NAMALWA (cell line): ENCODE data around the gene RAD51B.

ENCODE experiments used
- DNase-seq: peaks from one replicate; pipeline ENCODE4 v3.0.0-alpha.2; 2015; ENCODE audit warnings: low spot score

The RAD51B gene

DNA sequence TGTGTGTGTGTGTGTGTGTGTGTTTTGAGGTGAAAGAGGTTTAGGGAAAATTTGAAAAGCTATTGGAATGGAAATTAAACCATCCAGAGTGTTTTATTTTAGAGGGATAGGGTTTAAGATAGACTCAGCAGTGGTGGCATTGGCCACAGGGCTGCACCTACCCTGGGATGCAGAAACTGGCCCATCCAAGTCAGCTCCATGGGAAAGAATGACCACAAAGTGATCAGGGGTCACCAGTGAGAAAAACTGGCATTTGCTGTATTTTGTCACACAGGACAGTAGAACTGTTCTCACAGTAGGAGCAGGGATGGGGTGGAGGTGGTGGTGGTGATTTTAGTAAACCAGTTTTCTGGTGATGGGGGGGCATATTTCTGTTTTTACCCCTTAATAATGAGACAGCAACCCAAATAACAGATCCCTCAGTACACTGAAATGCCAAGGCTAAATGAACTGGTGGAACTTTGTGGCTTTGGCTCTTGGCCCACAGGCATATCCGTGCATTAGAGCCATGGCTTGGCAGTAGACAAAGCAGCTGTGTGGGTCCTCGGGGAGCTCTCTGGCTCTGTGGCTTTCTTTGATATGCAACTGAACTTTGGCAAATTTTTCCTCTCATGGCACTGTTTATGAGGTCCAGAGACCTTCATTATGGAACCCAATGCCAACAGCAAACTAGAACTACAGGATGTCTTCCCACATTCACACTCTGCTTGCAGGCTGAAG lies 625.0 kb downstream of the RAD51B start:
- DNase-seq, result no peak

- no peak for DNase-seq
Measured at GRCh38 chr14:68446243-68447040, 626.9 kb downstream of the RAD51B start.

- no peak for DNase-seq
Measured at GRCh38 chr14:68447581-68448251, 628.1 kb downstream of the RAD51B start.

DNA sequence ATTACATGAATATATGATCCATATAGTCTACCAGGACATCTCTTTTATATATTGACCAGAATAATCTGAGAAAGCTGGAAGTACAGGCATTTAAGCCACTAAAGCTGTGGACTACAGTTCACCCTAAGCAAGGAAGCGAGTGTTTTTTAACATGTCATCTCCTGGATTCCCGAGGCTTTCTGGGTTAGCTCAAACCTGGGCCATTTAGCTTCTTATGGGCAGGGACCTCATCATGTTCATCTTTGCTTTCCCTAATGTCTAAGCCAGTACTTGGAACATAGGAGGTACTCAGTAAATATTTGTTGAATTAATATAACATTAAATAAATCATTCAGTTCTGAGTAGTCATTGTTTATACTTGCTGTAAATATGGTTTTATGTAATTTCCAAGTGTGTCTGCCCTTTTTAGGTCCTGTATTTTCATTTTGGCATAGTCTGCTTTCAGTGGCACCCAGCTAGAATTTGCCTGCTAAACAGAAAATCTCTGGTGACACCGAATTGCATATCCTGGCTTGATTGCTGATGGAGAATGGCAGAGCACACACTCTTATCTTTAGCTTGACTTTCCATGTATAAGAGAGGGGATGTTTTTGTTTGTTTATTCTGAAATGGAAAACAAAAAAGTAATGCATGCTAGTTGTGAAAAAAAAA lies 628.8 kb downstream of the RAD51B start:
- no peak for DNase-seq

DNA sequence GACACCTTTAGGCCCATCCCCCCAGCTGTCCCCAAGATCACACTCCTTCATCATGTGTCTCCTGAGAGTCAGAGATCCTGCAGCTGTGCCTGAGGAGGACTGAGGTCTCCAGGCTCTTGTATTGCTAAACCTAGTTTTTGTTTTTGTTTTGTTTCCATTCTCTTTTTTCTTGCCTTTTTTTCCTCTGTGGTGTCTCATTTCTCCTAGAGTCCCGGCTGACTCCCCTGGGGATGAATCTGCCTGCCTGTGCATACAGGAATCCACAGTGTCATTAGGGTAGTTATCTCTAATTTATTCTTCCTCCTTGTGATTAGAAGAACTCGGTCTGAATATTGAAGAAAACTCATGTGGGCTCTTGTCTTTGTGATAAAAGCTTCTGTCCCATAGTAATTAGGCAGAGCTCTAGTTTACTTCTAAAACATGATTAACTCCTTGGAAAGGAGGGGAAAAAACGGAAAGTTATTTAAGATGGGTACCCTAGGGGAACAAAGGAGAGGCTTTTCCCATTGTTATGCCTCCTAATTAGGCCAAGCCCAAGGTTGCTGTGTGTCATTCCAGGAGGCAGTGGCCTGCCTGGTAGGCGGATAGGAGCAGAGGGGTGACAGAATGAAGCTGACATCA lies 630.1 kb downstream of the RAD51B start:
- DNase-seq, result no peak

- no peak for DNase-seq
Measured at GRCh38 chr14:68450391-68451120, 631.0 kb downstream of the RAD51B start.

- DNase-seq, result no peak
Measured at GRCh38 chr14:68451696-68452373, 632.3 kb downstream of the RAD51B start.

- DNase-seq, result no peak
Measured at GRCh38 chr14:68458253-68458652, 638.7 kb downstream of the RAD51B start.

DNA sequence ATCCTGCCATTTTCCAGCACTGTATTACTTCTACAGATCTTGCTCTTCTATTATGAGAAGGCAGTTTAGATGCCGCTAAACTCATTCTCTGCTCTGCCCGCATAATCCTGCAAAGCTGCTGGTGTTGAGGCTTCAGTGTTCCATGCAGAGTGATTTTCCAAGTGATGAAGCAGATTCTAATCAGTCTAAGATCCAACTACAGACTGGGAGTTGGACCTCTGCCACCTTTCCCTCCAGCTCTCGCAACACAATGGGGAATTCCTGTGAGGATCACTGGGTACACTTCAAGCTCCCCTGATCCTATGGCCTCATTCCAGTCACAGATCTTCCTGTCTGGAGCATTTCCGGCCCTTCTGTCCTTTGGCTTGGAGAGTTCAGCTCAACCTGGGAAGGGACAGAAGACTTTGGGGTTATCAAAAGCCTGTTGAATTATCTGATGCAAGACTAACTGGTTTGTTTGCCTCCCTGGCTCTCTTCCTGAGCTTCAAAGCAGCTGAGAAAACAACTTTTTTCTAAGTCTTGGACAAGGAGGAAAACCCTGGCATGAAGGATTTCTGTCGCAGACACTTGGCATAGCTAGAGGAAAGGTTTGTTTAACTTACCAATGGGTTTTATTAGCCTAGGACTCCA lies 639.4 kb downstream of the RAD51B start:
- no peak for DNase-seq

GRCh38 chr14:68459480-68460136 lies 640.0 kb downstream of the RAD51B start:
- no peak for DNase-seq

GRCh38 chr14:68460541-68460940 lies 641.0 kb downstream of the RAD51B start:
- no peak for DNase-seq

DNA sequence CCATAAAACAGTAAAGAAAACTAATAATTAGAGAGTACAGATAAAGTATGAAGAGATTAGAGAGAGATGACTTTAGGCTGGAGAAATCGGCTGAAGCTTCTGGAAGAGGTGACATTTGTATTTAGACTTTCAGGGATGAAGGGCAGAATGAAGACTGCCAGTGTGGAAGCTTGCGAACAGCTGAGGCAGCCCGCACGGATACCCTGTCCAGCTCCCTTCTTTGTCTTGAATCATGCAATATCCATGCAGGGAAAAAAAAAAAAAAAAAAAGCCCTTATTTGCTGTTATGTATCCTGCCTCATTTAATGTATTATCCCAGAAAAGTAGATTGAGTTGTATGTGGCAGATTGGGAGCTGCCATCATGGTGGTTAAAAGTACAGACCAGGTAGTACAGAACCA lies 641.5 kb downstream of the RAD51B start:
- DNase-seq, result no peak

- no peak for DNase-seq
Measured at GRCh38 chr14:68462683-68463082, 643.1 kb downstream of the RAD51B start.

DNA sequence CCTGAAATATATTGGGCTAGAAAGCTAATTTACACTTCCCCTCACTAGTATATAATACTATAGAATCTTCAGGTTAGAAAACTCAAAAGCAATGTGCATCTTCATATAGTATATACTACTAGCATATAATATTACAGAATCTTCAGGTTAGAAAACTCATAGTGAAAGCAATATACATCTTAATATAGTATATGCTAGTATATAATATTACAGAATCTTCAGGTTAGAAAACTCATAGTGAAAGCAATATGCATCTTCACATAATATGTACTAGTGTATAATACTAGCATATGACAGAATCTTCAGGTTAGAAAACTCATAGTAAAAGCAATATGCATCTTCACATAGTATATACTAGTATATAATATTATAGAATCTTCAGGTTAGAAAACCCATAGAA lies 643.7 kb downstream of the RAD51B start:
- no peak for DNase-seq

DNA sequence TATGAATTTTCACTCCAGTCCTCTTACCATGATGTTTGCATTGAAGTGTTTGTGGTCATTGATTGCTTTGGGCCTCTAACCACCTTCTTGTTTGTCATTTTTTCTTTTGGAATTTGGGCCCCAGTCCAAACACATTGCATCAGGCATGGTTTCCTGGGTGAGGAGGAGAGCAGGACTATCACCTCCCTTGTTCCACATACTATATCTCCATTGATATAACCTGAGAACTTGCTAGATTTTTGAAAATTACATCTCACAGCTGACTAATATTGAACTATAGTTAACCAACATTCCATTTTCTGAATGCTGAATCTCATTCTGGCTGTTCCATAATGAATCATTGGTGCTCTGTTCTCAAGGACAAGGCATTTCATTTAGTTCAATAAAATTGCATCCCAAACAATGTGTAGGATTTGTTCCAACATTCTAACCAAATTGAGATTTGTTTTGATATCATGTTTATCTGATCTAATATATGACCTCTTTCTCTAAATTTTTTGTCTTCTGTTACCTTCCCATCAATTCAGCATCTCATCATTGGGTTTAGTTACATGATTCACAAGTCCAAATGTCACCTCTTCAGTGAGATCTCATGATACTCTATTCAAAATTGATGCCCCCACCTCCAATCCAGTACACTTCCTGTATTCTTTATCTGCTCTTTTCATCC lies 644.3 kb downstream of the RAD51B start:
- no peak for DNase-seq

DNA sequence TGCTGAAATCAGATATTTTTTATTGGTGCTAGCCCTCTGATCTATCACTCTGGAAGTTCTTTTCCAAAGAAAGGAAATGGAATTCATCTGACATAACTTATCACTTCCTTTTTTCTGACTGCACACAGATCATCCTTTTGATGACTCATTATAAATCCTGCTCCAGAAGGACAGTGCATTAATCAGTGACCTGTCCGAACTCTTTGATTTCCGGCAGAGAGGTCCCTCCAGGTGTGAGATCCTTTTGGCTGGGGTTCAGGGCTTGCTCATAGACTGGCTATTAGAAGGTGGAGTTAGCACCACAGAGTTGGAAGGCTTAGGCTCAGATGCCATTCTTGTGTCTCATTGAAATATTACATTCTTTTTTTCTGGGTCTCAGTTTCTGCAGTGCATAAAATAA lies 645.1 kb downstream of the RAD51B start:
- DNase-seq, result no peak

GRCh38 chr14:68466491-68466977 lies 647.0 kb downstream of the RAD51B start:
- no peak for DNase-seq

DNA sequence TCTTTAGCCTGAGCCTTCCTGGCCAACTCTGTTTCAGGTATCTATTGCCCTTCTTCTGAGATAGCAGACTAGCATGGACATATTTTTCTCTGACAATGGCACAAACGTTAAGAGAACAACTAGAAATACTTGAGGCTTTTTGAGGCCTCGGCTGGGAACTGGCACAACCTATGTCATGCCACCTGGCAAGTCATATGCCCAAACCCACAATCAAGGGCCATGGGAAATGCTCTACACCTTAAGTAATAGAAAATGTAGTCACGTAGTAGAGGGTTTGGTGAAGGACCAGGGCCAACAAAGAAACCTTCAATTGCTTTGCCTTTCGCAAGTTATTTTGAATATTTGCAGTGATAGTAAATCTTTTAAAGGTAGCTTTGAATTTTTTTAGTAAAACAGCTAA lies 647.8 kb downstream of the RAD51B start:
- no peak for DNase-seq
